Stimulated activated CD8-positive, alpha-beta memory T cell treated with anti-CD3 and anti-CD28 coated beads, Interleukin-2, amount 100 ng/mL, for 48 hours (primary cell): ENCODE data around the gene SUSD4.

Experiments used
- DNase-seq, 2 donors: peaks; one replicate each; pipeline ENCODE4 v3.0.0-alpha.2; 2020; ENCODE audit warnings: low read depth in 2 of 2

The SUSD4 gene

DNA sequence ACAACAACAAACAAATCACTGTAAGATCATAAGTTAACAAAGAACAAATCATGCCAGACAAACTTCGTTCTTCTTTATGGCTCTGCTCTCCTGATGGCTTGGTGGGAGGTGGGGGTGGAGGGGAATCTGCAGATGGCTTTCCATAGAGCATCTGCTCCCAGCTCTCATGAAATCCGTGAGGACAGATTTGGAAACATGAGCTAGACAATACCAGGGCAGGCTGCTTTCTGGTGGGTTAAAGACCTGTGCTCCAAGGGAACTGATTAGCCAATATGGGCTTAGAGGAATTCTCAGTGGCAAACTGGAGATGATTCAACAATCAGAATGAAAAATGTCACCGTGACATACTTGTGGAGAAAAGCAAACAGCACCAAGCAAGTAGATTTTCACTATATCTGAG, 151.5 kb downstream of the SUSD4 start:
- DNase-seq, result no peak

DNA sequence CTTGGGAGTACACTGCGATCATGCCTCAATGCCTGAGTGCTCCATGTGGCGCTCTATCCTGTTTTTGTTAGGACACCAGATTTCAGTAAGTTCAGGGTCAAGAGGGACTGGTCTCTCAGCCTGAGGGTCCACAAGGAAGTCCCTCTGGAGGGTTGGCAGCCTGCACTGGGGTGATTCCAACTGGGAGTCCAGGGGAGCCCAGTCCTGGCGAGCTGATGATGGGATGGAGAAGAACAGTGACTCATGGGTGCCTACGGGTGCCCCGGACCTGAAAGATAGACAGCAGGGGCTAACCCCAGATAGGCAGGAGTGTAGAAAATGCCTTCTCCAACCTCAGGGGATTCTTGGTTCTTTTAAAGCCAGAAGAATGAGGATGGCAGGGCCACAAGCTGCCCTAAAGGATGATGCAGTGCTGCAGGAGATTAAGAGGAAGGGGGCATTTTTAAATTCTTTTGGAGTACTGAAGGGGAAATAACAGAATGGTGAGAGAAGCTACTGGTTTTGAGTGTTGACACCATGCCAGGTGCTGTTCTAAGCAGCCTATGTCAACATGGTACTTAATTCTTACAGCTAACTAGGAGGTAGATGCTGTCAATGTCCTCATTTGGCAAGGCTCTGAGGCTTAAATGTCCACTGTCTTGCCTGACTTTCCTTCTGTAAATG, 152.5 kb downstream of the SUSD4 start:
- no peak for DNase-seq

DNA sequence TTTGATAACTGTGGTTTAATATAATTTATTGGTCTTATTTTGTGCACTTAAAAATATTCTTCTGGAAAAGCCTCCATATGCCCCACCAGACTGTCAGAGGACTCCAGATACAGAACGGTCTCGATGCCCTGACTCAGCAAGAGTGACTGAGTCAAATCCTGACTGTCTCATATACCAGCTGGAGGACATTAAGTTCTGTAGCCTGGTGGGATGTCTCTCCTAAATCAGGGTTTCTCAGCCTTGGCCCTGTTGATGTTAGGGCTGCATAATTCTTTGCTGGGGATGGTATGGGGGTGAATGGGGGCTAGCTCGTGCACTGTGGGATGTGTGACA, 153.2 kb downstream of the SUSD4 start:
- DNase-seq, result no peak

DNA sequence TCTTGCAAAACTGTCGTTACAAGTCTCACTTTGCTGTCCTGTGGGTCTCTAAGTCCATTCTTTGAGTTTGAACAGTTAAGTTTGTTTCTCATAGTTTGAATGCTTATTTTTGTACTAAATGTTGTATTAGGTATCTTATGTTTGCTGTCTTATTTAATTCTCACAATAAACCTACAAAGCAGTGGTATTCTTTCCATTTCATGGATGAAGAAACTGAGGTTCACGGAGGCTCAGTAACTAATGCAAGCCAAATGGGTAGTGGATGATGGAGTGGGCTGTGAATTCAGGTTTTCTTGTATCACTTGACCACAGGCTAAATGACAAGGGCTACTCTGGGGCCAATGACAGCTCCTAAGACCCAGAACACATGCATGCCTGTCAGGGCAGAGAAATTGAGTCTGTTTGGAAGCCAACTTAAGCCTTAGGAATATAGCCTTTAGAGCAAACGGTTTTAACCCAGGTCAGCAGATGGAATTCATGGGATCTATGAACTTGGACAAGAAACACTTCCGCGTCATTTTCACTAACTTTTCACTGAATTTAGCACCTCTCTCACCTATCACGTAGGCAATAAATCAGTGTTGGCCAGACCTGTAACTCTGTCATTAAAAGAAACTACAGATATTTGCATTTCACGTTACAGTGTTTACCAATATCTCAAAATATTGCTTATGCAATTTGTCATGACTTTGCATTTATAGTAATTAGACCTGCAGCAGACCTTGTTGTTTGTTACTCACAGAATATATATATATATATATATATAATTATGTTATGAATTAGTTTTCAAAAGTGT, 153.8 kb downstream of the SUSD4 start:
- DNase-seq, result no peak

DNA sequence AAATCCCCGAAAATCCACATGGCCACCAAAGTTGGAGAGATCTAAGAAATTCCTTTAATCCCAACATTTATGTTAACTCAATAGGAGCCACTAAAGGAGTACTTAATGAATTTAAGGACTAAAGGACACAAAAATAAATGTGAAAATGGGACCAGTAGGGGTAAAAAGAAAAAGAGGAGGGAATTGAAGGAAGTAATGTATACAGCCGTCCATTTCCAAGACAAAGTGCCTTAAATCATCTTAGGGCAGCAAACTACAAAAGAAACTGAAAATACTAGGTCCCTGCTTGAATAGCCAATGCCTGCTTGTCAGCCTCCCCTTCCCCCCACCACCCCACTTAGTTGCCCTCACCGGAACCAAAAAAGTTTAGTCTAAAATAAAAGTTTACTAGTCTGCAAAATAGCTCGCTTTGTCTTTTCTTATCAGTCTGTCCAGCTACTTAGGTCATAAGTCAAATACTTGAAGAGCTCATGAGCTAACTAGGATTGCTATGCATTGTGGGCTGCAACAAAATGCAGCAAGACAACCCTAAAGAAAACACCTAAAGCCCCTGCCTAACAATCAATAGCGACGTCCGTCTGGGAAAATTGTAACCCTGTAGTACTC, 154.6 kb downstream of the SUSD4 start:
- DNase-seq, result no peak

- no peak for DNase-seq
These were observed 155.6 kb downstream of the SUSD4 start for GRCh38 chr1:223208164-223209076.

DNA sequence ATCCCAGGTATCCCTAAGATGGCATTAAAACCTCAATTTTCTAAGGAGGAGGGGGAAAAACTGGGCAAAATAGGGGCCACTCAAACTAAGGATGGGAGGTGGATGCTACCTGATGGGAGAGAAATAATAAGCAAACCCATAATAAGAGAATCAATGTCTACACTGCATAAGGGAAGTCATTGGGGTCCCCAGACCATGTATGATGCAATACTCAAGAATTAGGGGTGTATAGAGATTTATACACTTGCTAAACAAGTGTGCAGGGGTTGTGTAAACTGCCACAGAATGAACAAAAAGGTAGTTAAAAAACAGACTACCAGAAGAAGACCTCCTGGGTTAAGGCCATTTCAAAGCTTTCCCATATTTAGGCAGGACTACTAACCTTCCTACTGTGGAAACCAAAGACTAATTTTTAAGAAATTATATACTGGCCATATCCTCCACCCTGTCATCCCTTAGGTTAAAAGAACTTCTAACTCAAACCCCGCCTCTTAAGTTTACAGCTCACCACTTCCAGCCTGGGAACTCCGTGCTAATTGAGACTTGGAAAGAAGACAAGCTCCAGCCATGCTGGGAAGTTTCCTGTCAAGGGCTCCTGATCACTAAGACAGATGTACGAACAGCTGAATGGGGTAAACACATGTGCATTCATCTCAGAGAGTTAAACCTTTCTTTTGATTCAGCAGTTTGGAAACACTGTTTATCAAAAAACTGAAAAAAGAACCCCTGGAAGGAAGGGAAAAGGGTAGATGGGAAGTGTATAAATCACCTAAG, 156.5 kb downstream of the SUSD4 start:
- no peak for DNase-seq

GRCh38 chr1:223204424-223204823, 159.6 kb downstream of the SUSD4 start:
- DNase-seq, result no peak

DNA sequence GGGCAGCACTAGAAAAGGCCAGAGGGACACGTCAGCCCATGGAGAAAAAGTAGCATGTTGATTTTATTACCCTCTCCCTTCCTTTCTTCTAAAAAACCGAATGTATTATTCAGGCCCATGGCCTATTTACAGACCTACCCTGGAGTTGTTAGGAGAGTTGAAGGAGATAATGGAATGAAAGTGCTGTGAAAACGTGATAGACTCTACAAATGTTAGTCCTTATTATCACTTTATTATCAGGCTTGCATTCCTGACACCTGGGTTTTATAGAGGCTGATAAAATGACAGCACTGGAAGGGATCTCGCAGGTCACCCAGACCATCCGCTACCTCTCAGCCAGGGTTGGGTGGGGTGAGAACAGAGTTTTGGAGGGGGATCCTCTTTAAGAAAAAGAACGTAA, 160.3 kb downstream of the SUSD4 start:
- DNase-seq, result no peak

- DNase-seq, result no peak
These were observed 161.0 kb downstream of the SUSD4 start for GRCh38 chr1:223203034-223203408.

- no peak for DNase-seq
These were observed 161.5 kb downstream of the SUSD4 start for GRCh38 chr1:223202376-223203033.

GRCh38 chr1:223201967-223202366, 162.0 kb downstream of the SUSD4 start:
- no peak for DNase-seq

- DNase-seq, result no peak
These were observed 163.1 kb downstream of the SUSD4 start for GRCh38 chr1:223200903-223201302.

DNA sequence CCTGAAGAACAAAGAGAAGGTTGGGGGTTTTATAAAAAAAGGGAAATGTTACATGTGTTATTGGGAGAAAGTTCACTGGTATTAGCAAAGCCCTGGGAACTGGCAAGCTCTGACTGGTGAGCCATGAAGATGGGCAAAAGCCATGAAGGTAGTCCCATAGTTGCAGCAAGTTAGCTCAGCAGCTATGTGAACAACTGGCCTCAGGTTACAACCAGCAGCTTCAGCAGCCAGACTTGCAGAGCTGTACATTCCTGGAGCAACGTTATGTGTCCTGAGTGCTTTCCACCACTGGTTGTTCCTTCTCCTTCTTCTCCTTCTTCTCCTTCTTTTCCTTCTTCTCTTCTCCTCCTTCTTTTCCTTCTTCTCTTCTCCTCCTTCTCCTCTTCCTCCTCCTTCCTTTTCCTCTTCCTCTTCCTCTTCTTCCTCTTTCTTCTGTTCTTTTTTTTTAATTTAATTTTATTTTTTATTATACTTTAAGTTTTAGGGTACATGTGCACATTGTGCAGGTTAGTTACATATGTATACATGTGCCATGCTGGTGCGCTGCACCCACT, 164.8 kb downstream of the SUSD4 start:
- no peak for DNase-seq

- DNase-seq, result no peak
These were observed 165.4 kb downstream of the SUSD4 start for GRCh38 chr1:223198628-223198965.

- no peak for DNase-seq
These were observed 165.9 kb downstream of the SUSD4 start for GRCh38 chr1:223197923-223198627.

- peak; percentile 50 to 55 for DNase-seq
These were observed 173.9 kb downstream of the SUSD4 start for GRCh38 chr1:223189903-223190724.

DNA sequence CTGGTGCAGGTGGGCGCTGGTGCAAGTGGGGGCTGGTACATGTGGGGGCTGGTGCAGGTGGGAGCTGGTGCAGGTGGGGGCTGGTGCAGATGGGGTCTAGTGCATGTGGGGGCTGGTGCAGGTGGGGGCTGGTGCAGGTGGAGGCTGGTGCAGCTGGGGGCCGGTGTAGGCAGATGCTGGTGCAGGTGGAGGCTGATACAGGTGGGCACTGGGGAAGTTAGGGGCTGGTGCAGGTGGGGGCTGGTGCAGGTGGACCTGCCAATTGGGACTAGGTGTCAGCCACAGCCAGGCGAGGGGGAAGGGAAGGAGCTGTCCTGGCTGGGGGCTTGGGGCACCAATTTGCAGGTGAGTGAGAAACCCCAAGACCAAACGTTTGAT, 174.5 kb downstream of the SUSD4 start:
- DNase-seq, result no peak
